ENCODE measurements around the gene FMN1.

FMN1 gene

GRCh38 chr15:33047077-33047476 lies 147.4 kb downstream of the FMN1 start:
- Histone ChIP-seq H3K4me3 (ENCODE audit: low read depth in 1 of 2, low read length in 2 of 2) (no peak overlapping the region), H3K27me3 (ENCODE audit: control insufficient read depth in 1 of 2, insufficient read depth in 2 of 2, low read length in 2 of 2) (no peaks in the 10 kb centered on the region), H3K27ac (ENCODE audit: low read depth, low read length) (no peak overlapping the region), H3K36me3 (ENCODE audit: control insufficient read depth in 1 of 2, insufficient read depth in 2 of 2, low read length in 2 of 2) (no peaks in the 10 kb centered on the region), H3K4me1 (ENCODE audit: control insufficient read depth in 1 of 2, insufficient read depth in 2 of 2, low read length in 2 of 2) (no peaks in the 10 kb centered on the region), H3K9ac (ENCODE audit: low read depth in 1 of 2, low read length in 2 of 2) (no peak overlapping the region), H3K9me3 (ENCODE audit: control insufficient read depth in 1 of 2, low read length in 2 of 2) (peaks cover 5 to 15% of the 10 kb centered on the region in 2 donors)

- no peak overlapping the region for H3K4me3 ChIP-seq (ENCODE audit: low read depth in 1 of 2, low read length in 2 of 2)
- peaks cover 5 to 15% of the 10 kb centered on the region in 2 donors for H3K9me3 ChIP-seq (ENCODE audit: control insufficient read depth in 1 of 2, low read length in 2 of 2)
- no peak overlapping the region for H3K9ac ChIP-seq (ENCODE audit: low read depth in 1 of 2, low read length in 2 of 2)
- H3K27me3 ChIP-seq (ENCODE audit: control insufficient read depth in 1 of 2, insufficient read depth in 2 of 2, low read length in 2 of 2), result no peaks in the 10 kb centered on the region
- H3K36me3 ChIP-seq (ENCODE audit: control insufficient read depth in 1 of 2, insufficient read depth in 2 of 2, low read length in 2 of 2), result no peaks in the 10 kb centered on the region
- no peaks in the 10 kb centered on the region for H3K4me1 ChIP-seq (ENCODE audit: control insufficient read depth in 1 of 2, insufficient read depth in 2 of 2, low read length in 2 of 2)
- no peak overlapping the region for H3K27ac ChIP-seq (ENCODE audit: low read depth, low read length)
Observed at GRCh38 chr15:33046329-33046728, 148.2 kb downstream of the FMN1 start.

DNA sequence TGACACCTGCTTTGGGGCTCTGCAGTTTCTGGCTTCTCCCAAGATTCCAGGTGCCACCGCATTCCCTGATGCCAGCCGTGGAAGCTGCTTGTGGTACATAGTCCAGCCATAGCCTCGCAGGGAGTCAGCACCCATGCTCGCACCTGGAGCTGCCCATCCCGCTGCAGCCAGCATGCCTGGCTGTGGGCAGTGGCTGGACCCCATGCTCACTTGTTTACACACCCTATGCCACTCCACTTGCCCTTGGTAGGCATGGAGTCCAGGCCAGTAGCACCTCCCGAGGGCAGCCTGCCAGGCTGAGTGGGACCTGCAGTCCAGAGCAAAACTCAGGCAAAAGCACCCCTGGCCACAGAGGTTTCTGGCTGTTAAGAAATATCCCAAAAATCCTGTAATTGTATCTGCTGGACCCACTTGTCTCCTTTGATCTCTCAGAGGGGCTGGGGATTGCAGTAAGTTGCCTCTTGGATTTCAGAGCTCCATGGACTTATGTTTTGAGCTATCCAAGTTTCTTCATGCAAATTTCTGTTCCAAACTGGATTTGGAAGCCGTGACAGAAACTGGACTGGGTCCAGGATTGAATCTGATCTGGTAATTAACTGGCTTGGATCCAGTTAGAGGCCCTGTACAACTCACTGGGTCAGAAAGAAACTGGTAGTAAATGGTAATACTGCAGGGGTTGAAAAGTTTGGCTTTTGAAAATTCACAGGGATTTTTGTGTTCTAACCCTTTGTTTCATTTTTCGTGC lies 149.3 kb downstream of the FMN1 start:
- Histone ChIP-seq H3K4me1 (ENCODE audit: control insufficient read depth in 1 of 2, insufficient read depth in 2 of 2, low read length in 2 of 2) (no peaks in the 10 kb centered on the region), H3K4me3 (ENCODE audit: low read depth in 1 of 2, low read length in 2 of 2) (no peak overlapping the region), H3K27me3 (ENCODE audit: control insufficient read depth in 1 of 2, insufficient read depth in 2 of 2, low read length in 2 of 2) (no peaks in the 10 kb centered on the region), H3K9me3 (ENCODE audit: control insufficient read depth in 1 of 2, low read length in 2 of 2) (peaks cover 5 to 15% of the 10 kb centered on the region in 2 donors), H3K27ac (ENCODE audit: low read depth, low read length) (no peak overlapping the region), H3K36me3 (ENCODE audit: control insufficient read depth in 1 of 2, insufficient read depth in 2 of 2, low read length in 2 of 2) (no peaks in the 10 kb centered on the region), H3K9ac (ENCODE audit: low read depth in 1 of 2, low read length in 2 of 2) (no peak overlapping the region)

GRCh38 chr15:33044598-33044997 lies 149.9 kb downstream of the FMN1 start:
- H3K9ac ChIP-seq (ENCODE audit: low read depth in 1 of 2, low read length in 2 of 2), result no peak overlapping the region
- H3K36me3 ChIP-seq (ENCODE audit: control insufficient read depth in 1 of 2, insufficient read depth in 2 of 2, low read length in 2 of 2), result no peaks in the 10 kb centered on the region
- H3K4me1 ChIP-seq (ENCODE audit: control insufficient read depth in 1 of 2, insufficient read depth in 2 of 2, low read length in 2 of 2), result no peaks in the 10 kb centered on the region
- no peak overlapping the region for H3K4me3 ChIP-seq (ENCODE audit: low read depth in 1 of 2, low read length in 2 of 2)
- no peaks in the 10 kb centered on the region for H3K27me3 ChIP-seq (ENCODE audit: control insufficient read depth in 1 of 2, insufficient read depth in 2 of 2, low read length in 2 of 2)
- no peak overlapping the region for H3K27ac ChIP-seq (ENCODE audit: low read depth, low read length)
- H3K9me3 ChIP-seq (ENCODE audit: control insufficient read depth in 1 of 2, low read length in 2 of 2), result peaks cover 5 to 15% of the 10 kb centered on the region in 2 donors

DNA sequence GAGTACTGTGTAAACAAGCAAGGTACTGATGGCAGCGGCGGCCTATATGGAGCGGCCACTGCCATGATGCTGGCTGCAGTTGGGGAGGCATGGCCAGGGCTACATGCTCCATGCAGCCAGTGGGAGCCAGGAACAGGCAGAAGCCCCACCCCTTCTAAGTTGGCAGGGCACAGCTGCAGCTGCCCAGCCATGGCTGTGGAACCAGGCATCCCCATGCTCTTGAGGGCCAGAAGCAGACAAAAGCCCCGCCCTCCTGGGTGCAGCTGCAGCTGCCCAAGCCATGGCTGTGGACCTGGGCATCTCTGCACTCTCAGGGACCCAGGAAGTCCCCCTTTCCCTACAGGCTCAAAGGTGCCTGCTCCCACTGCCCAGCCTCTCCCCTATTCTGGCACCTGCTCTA lies 150.9 kb downstream of the FMN1 start:
- Histone ChIP-seq H3K4me3 (ENCODE audit: low read depth in 1 of 2, low read length in 2 of 2) (no peak overlapping the region), H3K27me3 (ENCODE audit: control insufficient read depth in 1 of 2, insufficient read depth in 2 of 2, low read length in 2 of 2) (no peaks in the 10 kb centered on the region), H3K27ac (ENCODE audit: low read depth, low read length) (no peak overlapping the region), H3K9ac (ENCODE audit: low read depth in 1 of 2, low read length in 2 of 2) (no peak overlapping the region), H3K4me1 (ENCODE audit: control insufficient read depth in 1 of 2, insufficient read depth in 2 of 2, low read length in 2 of 2) (no peaks in the 10 kb centered on the region), H3K36me3 (ENCODE audit: control insufficient read depth in 1 of 2, insufficient read depth in 2 of 2, low read length in 2 of 2) (no peaks in the 10 kb centered on the region), H3K9me3 (ENCODE audit: control insufficient read depth in 1 of 2, low read length in 2 of 2) (peaks cover 5 to 14% of the 10 kb centered on the region in 2 donors)

GRCh38 chr15:33040496-33040895 lies 154.0 kb downstream of the FMN1 start:
- Histone ChIP-seq H3K27me3 (ENCODE audit: control insufficient read depth in 1 of 2, insufficient read depth in 2 of 2, low read length in 2 of 2) (no peaks in the 10 kb centered on the region), H3K4me3 (ENCODE audit: low read depth in 1 of 2, low read length in 2 of 2) (no peak overlapping the region), H3K9me3 (ENCODE audit: control insufficient read depth in 1 of 2, low read length in 2 of 2) (peaks cover 5 to 11% of the 10 kb centered on the region in 2 donors), H3K27ac (ENCODE audit: low read depth, low read length) (no peak overlapping the region), H3K9ac (ENCODE audit: low read depth in 1 of 2, low read length in 2 of 2) (no peak overlapping the region), H3K4me1 (ENCODE audit: control insufficient read depth in 1 of 2, insufficient read depth in 2 of 2, low read length in 2 of 2) (no peaks in the 10 kb centered on the region), H3K36me3 (ENCODE audit: control insufficient read depth in 1 of 2, insufficient read depth in 2 of 2, low read length in 2 of 2) (no peaks in the 10 kb centered on the region)

DNA sequence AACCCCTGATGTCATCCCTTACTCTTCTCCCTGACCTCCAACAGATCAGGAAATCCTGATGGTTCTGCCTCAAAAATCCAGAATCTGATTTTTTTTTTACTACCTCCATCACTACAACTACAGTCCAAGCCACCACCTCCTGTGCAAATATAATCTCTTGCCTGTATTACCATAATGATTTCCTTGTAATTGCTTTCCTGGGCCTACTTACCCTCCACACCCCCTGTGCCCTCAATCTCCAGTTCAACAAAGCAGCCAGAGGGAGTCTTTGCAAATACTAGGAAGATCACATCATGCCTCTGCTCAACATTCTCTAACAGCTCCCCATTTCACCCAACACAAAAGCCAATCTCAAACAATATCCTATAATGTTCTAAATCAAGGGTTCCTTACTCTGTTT lies 159.9 kb downstream of the FMN1 start:
- H3K9me3 ChIP-seq (ENCODE audit: control insufficient read depth in 1 of 2, low read length in 2 of 2), result no peaks in the 10 kb centered on the region
- H3K4me3 ChIP-seq (ENCODE audit: low read depth in 1 of 2, low read length in 2 of 2), result no peak overlapping the region
- no peaks in the 10 kb centered on the region for H3K4me1 ChIP-seq (ENCODE audit: control insufficient read depth in 1 of 2, insufficient read depth in 2 of 2, low read length in 2 of 2)
- H3K27ac ChIP-seq (ENCODE audit: low read depth, low read length), result no peak overlapping the region
- no peak overlapping the region for H3K9ac ChIP-seq (ENCODE audit: low read depth in 1 of 2, low read length in 2 of 2)
- no peaks in the 10 kb centered on the region for H3K27me3 ChIP-seq (ENCODE audit: control insufficient read depth in 1 of 2, insufficient read depth in 2 of 2, low read length in 2 of 2)
- no peaks in the 10 kb centered on the region for H3K36me3 ChIP-seq (ENCODE audit: control insufficient read depth in 1 of 2, insufficient read depth in 2 of 2, low read length in 2 of 2)

DNA sequence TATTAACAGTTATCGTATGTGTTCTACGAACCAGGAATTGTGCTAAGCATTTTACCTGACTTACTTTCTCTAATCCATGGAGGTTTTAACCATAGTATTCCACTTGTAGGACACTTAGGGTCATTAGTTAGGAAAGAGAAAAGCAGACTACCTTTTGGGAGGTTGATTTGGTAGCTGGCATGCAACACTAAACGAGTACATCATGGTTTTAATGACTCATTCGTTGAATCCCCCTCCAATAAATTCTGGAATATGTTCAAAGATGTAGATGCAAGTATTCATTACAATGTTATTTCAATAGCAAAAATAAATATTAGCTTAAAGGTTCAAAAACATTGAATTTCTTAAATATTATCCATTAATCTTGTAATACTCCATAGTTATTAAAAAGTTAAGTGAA lies 162.5 kb downstream of the FMN1 start:
- Histone ChIP-seq H3K9me3 (ENCODE audit: control insufficient read depth in 1 of 2, low read length in 2 of 2) (no peaks in the 10 kb centered on the region), H3K27me3 (ENCODE audit: control insufficient read depth in 1 of 2, insufficient read depth in 2 of 2, low read length in 2 of 2) (no peaks in the 10 kb centered on the region), H3K9ac (ENCODE audit: low read depth in 1 of 2, low read length in 2 of 2) (no peak overlapping the region), H3K4me3 (ENCODE audit: low read depth in 1 of 2, low read length in 2 of 2) (no peak overlapping the region), H3K36me3 (ENCODE audit: control insufficient read depth in 1 of 2, insufficient read depth in 2 of 2, low read length in 2 of 2) (no peaks in the 10 kb centered on the region), H3K4me1 (ENCODE audit: control insufficient read depth in 1 of 2, insufficient read depth in 2 of 2, low read length in 2 of 2) (no peaks in the 10 kb centered on the region), H3K27ac (ENCODE audit: low read depth, low read length) (no peak overlapping the region)

- Histone ChIP-seq H3K4me1 (ENCODE audit: control insufficient read depth in 1 of 2, insufficient read depth in 2 of 2, low read length in 2 of 2) (no peaks in the 10 kb centered on the region), H3K9ac (ENCODE audit: low read depth in 1 of 2, low read length in 2 of 2) (no peak overlapping the region), H3K27ac (ENCODE audit: low read depth, low read length) (no peak overlapping the region), H3K27me3 (ENCODE audit: control insufficient read depth in 1 of 2, insufficient read depth in 2 of 2, low read length in 2 of 2) (no peaks in the 10 kb centered on the region), H3K9me3 (ENCODE audit: control insufficient read depth in 1 of 2, low read length in 2 of 2) (no peaks in the 10 kb centered on the region), H3K36me3 (ENCODE audit: control insufficient read depth in 1 of 2, insufficient read depth in 2 of 2, low read length in 2 of 2) (no peaks in the 10 kb centered on the region), H3K4me3 (ENCODE audit: low read depth in 1 of 2, low read length in 2 of 2) (no peak overlapping the region)
Observed at GRCh38 chr15:33031324-33031821, 163.1 kb downstream of the FMN1 start.

DNA sequence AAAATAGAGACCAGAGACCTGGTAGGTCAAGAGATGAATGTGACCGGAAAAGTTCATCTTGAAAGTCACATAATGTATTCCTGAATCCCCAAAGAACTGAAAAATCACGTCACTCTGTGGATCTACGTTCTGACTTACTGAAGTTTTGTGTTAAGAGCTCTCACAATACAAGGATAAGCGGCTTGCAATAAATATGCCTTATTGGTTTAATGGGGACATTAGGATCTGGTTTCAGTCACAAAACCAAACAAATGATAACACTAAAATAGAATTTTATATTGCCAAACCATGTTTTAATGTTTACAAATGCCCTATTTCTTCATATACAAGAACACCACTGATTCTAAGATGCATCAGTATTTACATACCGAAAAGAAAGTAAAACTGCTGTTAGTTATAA lies 164.2 kb downstream of the FMN1 start:
- no peaks in the 10 kb centered on the region for H3K9me3 ChIP-seq (ENCODE audit: control insufficient read depth in 1 of 2, low read length in 2 of 2)
- no peak overlapping the region for H3K4me3 ChIP-seq (ENCODE audit: low read depth in 1 of 2, low read length in 2 of 2)
- H3K27ac ChIP-seq (ENCODE audit: low read depth, low read length), result no peak overlapping the region
- no peaks in the 10 kb centered on the region for H3K36me3 ChIP-seq (ENCODE audit: control insufficient read depth in 1 of 2, insufficient read depth in 2 of 2, low read length in 2 of 2)
- H3K4me1 ChIP-seq (ENCODE audit: control insufficient read depth in 1 of 2, insufficient read depth in 2 of 2, low read length in 2 of 2), result no peaks in the 10 kb centered on the region
- no peaks in the 10 kb centered on the region for H3K27me3 ChIP-seq (ENCODE audit: control insufficient read depth in 1 of 2, insufficient read depth in 2 of 2, low read length in 2 of 2)
- no peak overlapping the region for H3K9ac ChIP-seq (ENCODE audit: low read depth in 1 of 2, low read length in 2 of 2)

Data from duodenal mucosa (tissue), 2 donors.